ENCODE measurements around the gene CCDC47. TPM values are rescaled to one million over a fixed set of nuclear protein-coding genes. Genes with fewer than 3 reads are reported as not detected.

CCDC47 gene
- total RNA-seq, 2 donors from 2014 or later = 57.1 to 69.7 TPM

DNA sequence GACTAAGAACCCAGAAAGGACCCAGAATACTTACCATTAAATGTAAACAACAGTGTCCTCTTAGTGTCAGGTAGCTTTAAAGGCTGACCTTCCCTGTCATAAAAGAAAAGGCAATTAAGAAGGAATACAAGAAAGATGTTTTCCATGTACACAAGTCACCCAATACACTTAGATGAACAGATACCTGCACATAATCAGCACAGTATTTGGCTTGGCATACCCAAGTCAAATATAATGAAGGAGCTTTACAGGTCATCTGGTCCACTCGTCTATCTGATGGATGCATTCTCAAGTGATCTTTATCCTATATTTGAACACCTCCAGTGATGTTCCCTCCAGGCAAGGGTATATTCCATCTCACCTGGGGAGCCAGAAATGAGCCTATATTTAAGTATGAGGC, 20.7 kb downstream of the CCDC47 start:
- H3K27ac ChIP-seq = no peak overlapping the region
- no peaks in the 10 kb centered on the region for H3K27me3 ChIP-seq
- TF ChIP-seq, protein P1, sequence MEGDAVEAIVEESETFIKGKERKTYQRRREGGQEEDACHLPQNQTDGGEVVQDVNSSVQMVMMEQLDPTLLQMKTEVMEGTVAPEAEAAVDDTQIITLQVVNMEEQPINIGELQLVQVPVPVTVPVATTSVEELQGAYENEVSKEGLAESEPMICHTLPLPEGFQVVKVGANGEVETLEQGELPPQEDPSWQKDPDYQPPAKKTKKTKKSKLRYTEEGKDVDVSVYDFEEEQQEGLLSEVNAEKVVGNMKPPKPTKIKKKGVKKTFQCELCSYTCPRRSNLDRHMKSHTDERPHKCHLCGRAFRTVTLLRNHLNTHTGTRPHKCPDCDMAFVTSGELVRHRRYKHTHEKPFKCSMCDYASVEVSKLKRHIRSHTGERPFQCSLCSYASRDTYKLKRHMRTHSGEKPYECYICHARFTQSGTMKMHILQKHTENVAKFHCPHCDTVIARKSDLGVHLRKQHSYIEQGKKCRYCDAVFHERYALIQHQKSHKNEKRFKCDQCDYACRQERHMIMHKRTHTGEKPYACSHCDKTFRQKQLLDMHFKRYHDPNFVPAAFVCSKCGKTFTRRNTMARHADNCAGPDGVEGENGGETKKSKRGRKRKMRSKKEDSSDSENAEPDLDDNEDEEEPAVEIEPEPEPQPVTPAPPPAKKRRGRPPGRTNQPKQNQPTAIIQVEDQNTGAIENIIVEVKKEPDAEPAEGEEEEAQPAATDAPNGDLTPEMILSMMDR (IDR thresholded peaks at IDR 0.05) = no peak
- no peak overlapping the region for H3K4me3 ChIP-seq
- no peak for DNase-seq (ENCODE audit: low spot score)
- peaks cover 74% of the 10 kb centered on the region for H3K36me3 ChIP-seq
- no peaks in the 10 kb centered on the region for H3K9me3 ChIP-seq
- no peaks in the 10 kb centered on the region for H3K4me1 ChIP-seq

DNA sequence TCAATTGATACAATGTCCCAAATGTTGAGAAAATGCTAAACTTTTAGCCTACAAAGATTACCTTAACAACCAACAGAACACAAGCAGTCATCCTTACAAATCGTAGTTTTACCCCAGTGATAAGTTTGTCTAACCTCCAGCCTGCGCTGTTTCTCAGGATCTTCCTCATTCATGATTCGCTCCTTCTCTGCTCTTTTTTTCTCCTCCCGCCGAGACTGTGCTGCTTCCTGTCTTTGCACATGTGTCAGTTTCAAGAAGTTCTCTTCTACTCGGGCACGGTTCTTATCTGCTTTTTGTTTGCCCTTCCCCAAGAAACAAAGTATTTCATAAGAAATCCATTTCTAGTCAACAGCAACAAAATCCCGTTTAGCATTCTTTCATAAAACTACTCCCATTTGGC, 21.6 kb downstream of the CCDC47 start:
- no peaks in the 10 kb centered on the region for H3K4me1 ChIP-seq
- H3K27me3 ChIP-seq = no peaks in the 10 kb centered on the region
- TF ChIP-seq, protein P1 (IDR thresholded peaks at IDR 0.05) = no peak
- DNase-seq (ENCODE audit: low spot score) = no peak
- H3K27ac ChIP-seq = no peak overlapping the region
- no peak overlapping the region for H3K4me3 ChIP-seq
- H3K9me3 ChIP-seq = no peaks in the 10 kb centered on the region
- H3K36me3 ChIP-seq = peaks cover 80% of the 10 kb centered on the region

DNA sequence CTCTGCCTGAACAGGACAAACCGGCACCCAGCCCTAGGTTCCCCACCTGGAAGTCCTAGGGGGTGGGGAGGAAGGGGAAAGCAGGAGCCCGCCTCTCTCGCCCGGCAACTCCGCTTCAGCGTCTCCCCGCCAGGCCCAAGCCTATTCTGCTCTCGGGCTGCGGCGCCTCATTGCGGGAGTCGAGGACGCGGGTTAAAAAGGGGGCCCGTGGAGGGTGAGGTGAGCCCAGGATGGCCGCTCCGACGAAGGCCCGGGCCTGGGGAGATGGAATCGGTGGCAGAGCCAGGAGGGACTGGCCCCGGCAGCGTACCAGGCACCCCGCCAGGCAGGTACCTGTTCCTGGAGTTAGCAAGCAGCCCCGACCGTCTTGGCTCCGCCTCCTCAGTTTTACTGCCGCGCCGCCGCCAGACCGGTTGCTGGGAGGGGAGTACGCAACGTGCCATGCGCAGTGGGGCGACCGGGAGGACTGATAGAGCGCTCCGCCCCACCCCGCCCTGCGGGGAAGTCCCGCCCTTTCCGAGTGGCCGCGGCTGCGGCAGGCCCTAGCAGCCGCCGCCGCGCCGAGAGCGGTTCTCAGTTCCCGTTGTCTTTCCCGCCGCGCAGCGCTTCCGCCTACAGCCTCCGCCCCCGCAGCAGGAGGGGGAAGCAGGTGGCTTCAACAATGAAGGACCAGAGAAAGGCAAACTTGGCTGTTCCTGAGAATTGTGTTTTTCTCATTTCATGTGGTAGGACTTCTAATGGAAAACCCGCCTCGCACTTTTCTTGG, 31.8 kb downstream of the CCDC47 start, which contains the start of gene STRADA:
STRADA (minus strand) TSS at position 392 of the 766 bp plus-strand sequence. CDS start 13,430 bp downstream, outside the sequence.
- Histone ChIP-seq H3K27ac (peak within 1 kb of the TSS; percentile 90 to 94), H3K36me3 (peaks cover 14% of the 10 kb centered on the region), H3K4me1 (peaks cover 0 to 15% of the 10 kb centered on the region in 2 donors), H3K27me3 (no peaks in the 10 kb centered on the region), H3K4me3 (peak within 1 kb of the TSS; percentile 84 to 94), H3K9me3 (no peaks in the 10 kb centered on the region)
- TF ChIP-seq, protein P1 (IDR thresholded peaks at IDR 0.05) = peak in 1 of 2 donors; percentile 25
- peak; percentile 97 for DNase-seq (ENCODE audit: low spot score)

DNA sequence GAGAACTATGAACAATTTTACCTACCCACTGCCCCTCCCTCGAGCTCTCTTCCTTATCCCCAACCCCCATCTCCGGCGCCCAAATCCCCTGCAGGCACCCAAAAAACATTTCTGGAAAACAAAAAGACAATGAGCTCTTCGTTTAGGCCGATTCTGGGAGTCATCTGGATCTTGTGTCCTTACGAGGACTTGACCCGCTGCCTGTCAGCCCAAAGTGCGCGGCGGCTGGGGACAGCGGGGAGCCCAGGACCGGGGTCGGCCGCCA, 32.3 kb downstream of the CCDC47 start:
- Histone ChIP-seq H3K4me3 (peak overlapping the region; percentile 84 to 94), H3K36me3 (peaks cover 8% of the 10 kb centered on the region), H3K4me1 (peaks cover 0 to 15% of the 10 kb centered on the region in 2 donors), H3K27ac (peak overlapping the region; percentile 90 to 94), H3K9me3 (no peaks in the 10 kb centered on the region), H3K27me3 (no peaks in the 10 kb centered on the region)
- peak; percentile 59 for DNase-seq (ENCODE audit: low spot score)
- TF ChIP-seq, protein P1 (IDR thresholded peaks at IDR 0.05) = no peak

DNA sequence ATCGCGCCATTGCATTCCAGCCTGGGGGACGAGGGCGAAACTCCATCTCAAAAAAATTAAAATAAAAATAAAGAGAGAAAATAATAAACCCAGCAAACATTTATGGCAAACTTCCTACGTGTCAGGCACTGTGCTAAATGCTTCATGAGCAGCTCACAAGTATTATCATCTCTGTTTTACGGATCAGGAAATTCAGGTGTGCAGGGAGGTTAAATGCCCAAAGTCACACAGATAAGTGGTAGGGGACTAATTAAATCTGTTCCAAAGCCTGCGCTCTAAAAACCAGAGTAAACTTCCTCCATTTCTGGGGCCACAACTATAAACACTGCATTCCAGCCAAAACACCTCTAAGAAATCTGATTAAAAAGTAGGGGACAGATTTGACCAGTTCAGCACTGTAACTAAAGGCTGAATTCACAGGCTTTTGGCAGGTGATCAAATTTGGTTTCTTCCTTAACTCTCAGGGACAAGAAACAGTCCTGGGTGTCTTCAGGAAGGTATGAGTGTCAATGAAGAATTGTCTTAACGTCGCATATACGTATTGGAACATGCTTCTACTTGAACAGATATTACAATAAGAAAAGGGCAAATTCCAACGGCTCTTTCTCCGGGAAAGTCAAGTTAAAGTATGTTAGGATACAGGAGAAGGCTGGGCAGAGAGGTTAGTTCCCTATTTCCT, 32.8 kb downstream of the CCDC47 start:
- peak overlapping the region; percentile 90 to 94 for H3K27ac ChIP-seq
- H3K4me1 ChIP-seq = peaks cover 0 to 15% of the 10 kb centered on the region in 2 donors
- peaks cover 4% of the 10 kb centered on the region for H3K36me3 ChIP-seq
- no peak for DNase-seq (ENCODE audit: low spot score)
- H3K27me3 ChIP-seq = no peaks in the 10 kb centered on the region
- TF ChIP-seq, protein P1 (IDR thresholded peaks at IDR 0.05) = no peak
- H3K9me3 ChIP-seq = no peaks in the 10 kb centered on the region
- peak overlapping the region; percentile 84 to 94 for H3K4me3 ChIP-seq
